Cardiac muscle cell (in vitro differentiated cells and primary cell): ENCODE data around the gene FASTK. TPM values are rescaled to one million over a fixed set of nuclear protein-coding genes. Genes with fewer than 3 reads are reported as not detected.

Experiments
- DNase-seq, 2 donors: peaks; one replicate each; pipeline versions ENCODE4 v3.0.0 to v3.0.0-alpha.2; 2010 to 2017; ENCODE audit warnings: low read depth in 1 of 2, low spot score in 1 of 2
- H3K27ac ChIP-seq: fragments of 200-600 bp; sonication (generic); 2 replicates; pipeline ENCODE4 v1.5.1; 2016
- H3K27me3 ChIP-seq: fragments of 200-600 bp; sonication (generic); 2 replicates; pipeline ENCODE4 v1.6.0; 2016; ENCODE audit warnings: control low read depth
- H3K36me3 ChIP-seq: fragments of 200-600 bp; sonication (generic); 2 replicates; pipeline ENCODE4 v1.5.1; 2016; ENCODE audit warnings: control low read depth
- H3K4me1 ChIP-seq: fragments of 200-600 bp; sonication (generic); 2 replicates; pipeline ENCODE4 v1.8.1; 2017; ENCODE audit warnings: low read depth, mild to moderate bottlenecking, mixed run types
- H3K4me3 ChIP-seq: fragments of 200-600 bp; sonication (generic); 2 replicates; pipeline ENCODE4 v1.5.1; 2016; ENCODE audit warnings: mild to moderate bottlenecking
- H3K9me3 ChIP-seq: fragments of 200-600 bp; sonication (generic); 2 replicates; pipeline ENCODE4 v1.5.1; 2017; ENCODE audit warnings: low read depth, mild to moderate bottlenecking, control low read depth
- CTCF ChIP-seq: IDR thresholded peaks from 2 replicates; pipeline ENCODE4 v1.5.1; 2012; ENCODE audit warnings: low read depth, mild to moderate bottlenecking, low read length
- polyA plus RNA-seq: library from polyadenylated mRNA; unstranded; fragments of >200 nt; fragmentation: Nextera tagmentation; extraction: Ambion mirVana; gene quantifications from 2 replicates; pipeline ENCODE4 v1.2.1, GENCODE V29; 2016
- total RNA-seq: library from RNA; depleted of rRNA; stranded (reverse); fragments of >200 nt; gene quantifications from 2 replicates; pipeline ENCODE4 v1.2.3, GENCODE V29; 2016

The FASTK gene
- total and polyA plus RNA-seq, 2 experiments from 2014 or later = 165 to 227 TPM

DNA sequence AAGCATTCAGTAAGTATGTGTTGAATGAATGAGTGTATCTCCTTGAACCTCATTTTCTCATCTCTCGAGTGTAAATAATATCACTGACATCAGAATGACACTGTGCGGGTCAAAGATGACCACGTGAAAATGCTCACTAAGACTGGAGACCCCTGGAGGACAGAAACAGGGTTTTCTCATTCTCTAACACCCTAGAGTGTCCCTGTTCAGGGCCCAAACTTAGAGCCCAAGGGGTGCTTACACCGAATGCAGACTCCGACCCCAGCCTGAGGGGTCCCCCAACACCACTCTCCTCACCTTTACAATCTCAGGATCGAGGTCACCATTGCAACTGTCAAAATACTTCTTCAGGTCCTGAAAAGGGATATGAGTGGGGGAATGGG is 24.3 kb downstream of the FASTK start:
- DNase-seq = no peak
- peaks cover 23% of the 10 kb centered on the region for H3K4me1 ChIP-seq
- peaks cover 9% of the 10 kb centered on the region for H3K27me3 ChIP-seq
- no peak overlapping the region for H3K4me3 ChIP-seq
- TF ChIP-seq CTCF = no peak
- no peaks in the 10 kb centered on the region for H3K36me3 ChIP-seq
- H3K9me3 ChIP-seq = no peaks in the 10 kb centered on the region
- H3K27ac ChIP-seq = no peak overlapping the region

DNA sequence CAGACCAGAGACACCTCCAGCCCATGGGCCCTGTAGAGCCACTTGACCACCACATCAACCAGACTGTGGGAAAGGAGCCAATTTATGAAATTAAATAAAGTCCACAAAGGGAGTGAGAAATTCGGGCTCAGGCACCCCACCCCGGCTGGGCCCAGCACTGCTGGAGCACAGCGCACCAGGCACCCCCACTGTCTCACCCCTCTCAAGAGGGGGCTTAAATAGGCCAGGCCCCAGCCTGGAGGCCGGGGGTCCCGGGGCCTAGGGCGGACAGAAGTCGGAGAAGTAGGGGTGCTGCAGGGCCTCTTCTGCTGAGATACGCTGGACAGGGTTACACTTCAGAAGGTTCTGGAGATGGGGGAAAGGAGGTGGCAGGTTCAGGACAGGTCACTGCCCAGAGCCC is 26.9 kb downstream of the FASTK start:
- Histone ChIP-seq H3K27me3 (peaks cover 26% of the 10 kb centered on the region), H3K4me1 (peaks cover 11% of the 10 kb centered on the region), H3K4me3 (no peak overlapping the region), H3K36me3 (no peaks in the 10 kb centered on the region), H3K9me3 (no peaks in the 10 kb centered on the region), H3K27ac (no peak overlapping the region)
- TF ChIP-seq CTCF = no peak
- no peak for DNase-seq

GRCh38 chr7:151053096-151053495 is 27.5 kb downstream of the FASTK start:
- peaks cover 26% of the 10 kb centered on the region for H3K27me3 ChIP-seq
- DNase-seq = no peak
- H3K4me1 ChIP-seq = peaks cover 5% of the 10 kb centered on the region
- no peaks in the 10 kb centered on the region for H3K9me3 ChIP-seq
- H3K4me3 ChIP-seq = no peak overlapping the region
- no peaks in the 10 kb centered on the region for H3K36me3 ChIP-seq
- TF ChIP-seq CTCF = no peak
- no peak overlapping the region for H3K27ac ChIP-seq

DNA sequence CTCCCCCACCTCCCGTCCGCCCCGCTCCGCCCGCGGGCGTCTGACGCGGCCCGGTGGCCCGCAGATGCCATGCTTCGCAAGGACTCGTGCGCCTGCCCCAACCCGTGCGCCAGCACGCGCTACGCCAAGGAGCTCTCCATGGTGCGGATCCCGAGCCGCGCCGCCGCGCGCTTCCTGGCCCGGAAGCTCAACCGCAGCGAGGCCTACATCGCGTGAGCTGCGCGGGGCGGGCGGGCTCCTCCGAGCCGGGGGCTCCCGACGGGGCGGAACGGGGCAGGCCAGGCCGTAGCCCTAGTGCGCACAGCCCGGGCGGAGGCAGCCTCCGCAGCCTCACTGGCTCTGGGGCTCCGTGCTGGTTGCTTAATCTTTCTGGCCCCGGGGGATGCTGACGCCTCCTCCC is 29.5 kb downstream of the FASTK start:
- H3K27me3 ChIP-seq = peaks cover 26% of the 10 kb centered on the region
- no peak for TF ChIP-seq CTCF

DNA sequence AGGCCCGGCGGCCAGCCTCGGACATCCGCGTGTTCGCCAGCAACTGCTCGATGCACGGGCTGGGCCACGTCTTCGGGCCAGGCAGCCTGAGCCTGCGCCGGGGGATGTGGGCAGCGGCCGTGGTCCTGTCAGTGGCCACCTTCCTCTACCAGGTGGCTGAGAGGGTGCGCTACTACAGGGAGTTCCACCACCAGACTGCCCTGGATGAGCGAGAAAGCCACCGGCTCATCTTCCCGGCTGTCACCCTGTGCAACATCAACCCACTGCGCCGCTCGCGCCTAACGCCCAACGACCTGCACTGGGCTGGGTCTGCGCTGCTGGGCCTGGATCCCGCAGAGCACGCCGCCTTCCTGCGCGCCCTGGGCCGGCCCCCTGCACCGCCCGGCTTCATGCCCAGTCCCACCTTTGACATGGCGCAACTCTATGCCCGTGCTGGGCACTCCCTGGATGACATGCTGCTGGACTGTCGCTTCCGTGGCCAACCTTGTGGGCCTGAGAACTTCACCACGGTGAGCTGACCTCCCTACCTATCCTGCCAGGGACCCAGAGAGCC is 31.6 kb downstream of the FASTK start:
- no peaks in the 10 kb centered on the region for H3K36me3 ChIP-seq
- no peaks in the 10 kb centered on the region for H3K9me3 ChIP-seq
- H3K4me1 ChIP-seq = no peaks in the 10 kb centered on the region
- peaks cover 26% of the 10 kb centered on the region for H3K27me3 ChIP-seq
- no peak overlapping the region for H3K27ac ChIP-seq
- TF ChIP-seq CTCF = no peak
- DNase-seq = no peak
- no peak overlapping the region for H3K4me3 ChIP-seq

More for the DNA sequence above, 29.5 kb downstream of the FASTK start:
- DNase-seq = peak; percentile 79 to 90
- no peak overlapping the region for H3K27ac ChIP-seq
- no peaks in the 10 kb centered on the region for H3K36me3 ChIP-seq
- H3K9me3 ChIP-seq = no peaks in the 10 kb centered on the region
- peak overlapping the region; percentile 4 for H3K4me3 ChIP-seq
- no peaks in the 10 kb centered on the region for H3K4me1 ChIP-seq
